HG02970 (cell line): Measurements from ENCODE around the gene FUNDC2.

Source experiments
- ATAC-seq: cut with Tn5 transposase; IDR thresholded peaks from one replicate; pipeline ENCODE4 v1.9.1; 2021; ENCODE audit warnings: mild to moderate bottlenecking, moderate library complexity, moderate number of reproducible peaks; ENCODE audit not compliant: unreplicated experiment, low FRiP score

FUNDC2 gene

GRCh38 chrX:155068165-155068564 lies 41.5 kb downstream of the FUNDC2 start:
- ATAC-seq = no peak

GRCh38 chrX:155069414-155069813 lies 42.8 kb downstream of the FUNDC2 start:
- no peak for ATAC-seq

- no peak for ATAC-seq
Measured at GRCh38 chrX:155070038-155070437, 43.4 kb downstream of the FUNDC2 start.

GRCh38 chrX:155070663-155070974 lies 44.0 kb downstream of the FUNDC2 start:
- ATAC-seq = peak; percentile 25

GRCh38 chrX:155070975-155071693 lies 44.5 kb downstream of the FUNDC2 start, which contains the start of the genes BRCC3, CMC4 and MTCP1:
BRCC3 (plus strand) TSS chrX:155071508; CDS start chrX:155071528, 20 bp downstream.
CMC4 (minus strand) TSS chrX:155071136; CDS start chrX:155064023, 7,113 bp downstream.
MTCP1 (minus strand) TSS chrX:155071136; CDS start chrX:155066010, 5,126 bp downstream.
- ATAC-seq = peak; percentile 82

- no peak for ATAC-seq
Measured at GRCh38 chrX:155071694-155072280, 45.1 kb downstream of the FUNDC2 start.

GRCh38 chrX:155086202-155086840 lies 59.7 kb downstream of the FUNDC2 start:
- ATAC-seq = no peak

GRCh38 chrX:155086961-155087735 lies 60.5 kb downstream of the FUNDC2 start:
- ATAC-seq = no peak

GRCh38 chrX:155094468-155095061 lies 67.9 kb downstream of the FUNDC2 start:
- ATAC-seq = no peak

- ATAC-seq = no peak
Measured at GRCh38 chrX:155105919-155106318, 79.3 kb downstream of the FUNDC2 start.

GRCh38 chrX:155108427-155108826 lies 81.8 kb downstream of the FUNDC2 start:
- no peak for ATAC-seq
